Activated T-helper 1 cell treated with anti-CD3 and anti-CD28 coated beads, Interleukin-2, amount 50 U/mL, for 16 hours (primary cell): Measurements from ENCODE around the gene CLMN.

Experiments
- DNase-seq, 2 donors: peaks; one replicate each; pipeline ENCODE4 v3.0.0-alpha.2; 2020; ENCODE audit warnings: low read depth in 1 of 2, low spot score in 1 of 2

CLMN gene

GRCh38 chr14:95304342-95304741 is 15.4 kb downstream of the CLMN start:
- no peak for DNase-seq

DNA sequence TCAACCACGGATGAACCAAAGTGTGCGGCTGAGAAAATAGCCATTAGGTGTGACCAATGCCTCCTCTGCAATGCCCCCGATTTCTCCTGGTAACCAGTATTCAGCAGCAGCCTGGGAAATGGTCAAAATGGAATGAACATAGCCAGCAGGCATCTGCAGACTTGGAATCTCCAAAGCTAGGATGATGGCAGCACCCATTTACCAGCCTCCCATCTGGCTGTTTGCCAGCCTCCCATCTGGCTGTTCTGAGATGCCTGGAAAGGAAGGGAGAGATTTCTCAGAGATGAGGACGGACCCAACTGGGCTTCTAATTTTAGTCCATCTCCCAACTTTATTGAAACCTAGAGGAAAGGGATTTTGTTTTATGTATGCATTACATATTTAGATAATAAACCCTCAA is 16.2 kb downstream of the CLMN start:
- DNase-seq = no peak

GRCh38 chr14:95302667-95303506 is 16.8 kb downstream of the CLMN start:
- DNase-seq = no peak

- DNase-seq = no peak
Observed at GRCh38 chr14:95301527-95302187, 18.1 kb downstream of the CLMN start.

- no peak for DNase-seq
Observed at GRCh38 chr14:95300697-95301526, 18.8 kb downstream of the CLMN start.

- no peak for DNase-seq
Observed at GRCh38 chr14:95300002-95300696, 19.6 kb downstream of the CLMN start.

- DNase-seq = no peak
Observed at GRCh38 chr14:95299271-95299670, 20.4 kb downstream of the CLMN start.

- DNase-seq = no peak
Observed at GRCh38 chr14:95297832-95298231, 21.9 kb downstream of the CLMN start.

GRCh38 chr14:95296966-95297365 is 22.7 kb downstream of the CLMN start:
- no peak for DNase-seq

- DNase-seq = no peak
Observed at GRCh38 chr14:95295600-95296376, 23.9 kb downstream of the CLMN start.

DNA sequence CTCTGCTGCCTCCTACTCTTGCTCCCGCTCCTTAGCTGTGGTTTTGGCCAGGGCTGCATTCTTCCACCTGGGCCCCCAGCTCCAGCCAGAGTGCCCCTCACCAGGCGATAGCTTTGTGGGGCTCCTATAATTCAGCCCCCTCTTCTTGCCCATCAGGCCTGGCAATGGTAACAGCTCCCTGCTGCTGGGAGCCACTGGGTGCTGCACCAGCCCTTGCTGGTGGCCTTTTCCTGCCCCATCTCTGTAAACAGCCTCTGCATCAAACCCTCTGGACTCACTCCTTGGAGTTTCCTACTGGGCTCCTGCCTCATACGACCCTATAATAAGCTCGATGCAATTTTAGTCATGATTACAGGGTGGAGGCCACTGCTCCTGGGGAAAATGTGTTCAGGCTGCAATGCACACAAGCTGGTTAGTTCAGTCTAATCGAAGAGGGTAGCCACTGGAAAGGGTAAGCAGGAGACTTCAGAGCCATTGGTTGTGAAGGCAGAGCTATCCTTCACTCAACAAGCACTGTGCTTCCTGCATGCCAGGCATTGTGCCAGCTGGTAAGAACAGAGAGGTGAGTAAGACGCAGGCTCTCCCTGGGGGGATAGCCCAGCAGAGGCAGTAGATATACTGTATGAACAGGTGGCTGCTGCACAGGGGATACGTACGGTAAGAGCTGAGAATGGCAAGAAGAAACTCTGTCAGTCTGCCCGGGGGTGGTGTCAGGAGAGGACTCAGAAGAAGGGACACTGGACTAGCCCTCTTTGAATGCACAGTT is 24.7 kb downstream of the CLMN start:
- DNase-seq = no peak

DNA sequence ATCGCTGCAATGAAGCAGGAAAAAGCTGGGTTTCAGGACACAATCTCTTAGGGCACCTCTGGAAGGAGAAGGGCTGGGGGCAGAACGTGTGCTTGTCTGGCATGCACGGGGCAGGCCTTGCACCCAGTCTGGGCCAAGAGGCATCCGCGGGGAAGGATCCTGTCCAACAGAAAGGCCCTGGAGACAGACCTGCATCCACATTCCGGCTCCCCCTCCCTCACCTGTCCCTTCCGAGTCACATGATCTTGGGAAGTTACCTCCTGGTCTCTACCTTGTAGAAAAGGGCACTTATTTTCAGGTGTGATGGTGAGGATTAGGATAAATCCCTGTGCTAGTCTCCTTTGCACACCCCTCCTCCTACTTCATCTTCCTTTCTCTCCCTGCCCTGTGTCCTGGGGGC is 25.4 kb downstream of the CLMN start:
- DNase-seq = no peak

DNA sequence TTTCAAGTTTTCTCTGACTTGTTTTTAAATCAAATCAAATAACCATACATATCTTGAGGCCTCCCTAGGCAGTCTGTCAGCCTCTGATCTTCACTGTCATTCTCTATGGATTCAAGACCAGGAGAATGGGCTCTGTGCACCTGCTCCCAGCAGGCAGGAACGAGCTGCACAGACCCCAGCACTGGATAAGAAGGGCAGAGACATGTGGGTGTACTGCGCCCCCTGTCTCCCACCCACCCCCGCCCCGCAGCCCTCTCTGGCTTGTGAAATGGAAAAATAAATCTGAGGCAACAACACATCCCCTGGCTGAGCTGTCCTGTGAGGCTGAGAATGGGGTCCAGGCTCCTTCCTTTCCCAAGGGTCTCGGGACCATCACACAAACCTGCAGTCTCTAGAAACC is 26.3 kb downstream of the CLMN start:
- no peak for DNase-seq

DNA sequence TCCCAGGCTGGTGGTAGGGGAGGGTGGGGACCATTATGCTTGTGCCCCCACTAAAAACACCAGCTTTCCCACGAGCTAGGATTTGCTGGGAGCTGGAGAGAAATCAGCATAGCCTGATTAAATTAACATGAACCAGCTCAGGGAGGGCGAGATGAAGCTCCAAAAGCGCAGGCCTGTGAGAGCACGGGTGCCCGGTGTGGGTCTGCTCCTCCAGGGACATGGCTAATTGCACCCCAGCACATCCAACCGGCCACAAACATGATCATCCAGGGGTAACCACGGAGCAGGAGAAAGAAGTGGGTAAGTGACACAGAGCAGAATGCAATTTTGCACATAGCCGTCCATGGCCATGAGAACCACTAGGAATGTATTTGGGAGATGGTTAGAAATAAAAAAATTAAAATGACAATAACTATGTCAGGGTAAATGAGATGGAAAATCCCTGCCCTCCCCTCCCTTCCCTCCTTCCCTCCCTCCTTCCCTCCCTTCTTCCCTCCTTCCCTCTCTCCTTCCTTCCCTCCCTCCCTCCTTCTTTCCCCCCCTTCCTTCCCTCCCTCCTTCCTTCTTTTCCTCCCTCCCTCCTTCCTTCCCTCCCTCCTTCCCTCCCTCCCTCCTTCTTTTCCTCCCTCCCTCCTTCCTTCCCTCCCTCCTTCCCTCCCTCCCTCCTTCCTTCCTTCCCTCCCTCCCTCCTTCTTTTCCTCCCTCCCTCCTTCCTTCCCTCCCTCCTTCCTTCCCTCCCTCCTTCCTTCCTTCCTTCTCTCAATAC is 26.9 kb downstream of the CLMN start:
- DNase-seq = no peak

DNA sequence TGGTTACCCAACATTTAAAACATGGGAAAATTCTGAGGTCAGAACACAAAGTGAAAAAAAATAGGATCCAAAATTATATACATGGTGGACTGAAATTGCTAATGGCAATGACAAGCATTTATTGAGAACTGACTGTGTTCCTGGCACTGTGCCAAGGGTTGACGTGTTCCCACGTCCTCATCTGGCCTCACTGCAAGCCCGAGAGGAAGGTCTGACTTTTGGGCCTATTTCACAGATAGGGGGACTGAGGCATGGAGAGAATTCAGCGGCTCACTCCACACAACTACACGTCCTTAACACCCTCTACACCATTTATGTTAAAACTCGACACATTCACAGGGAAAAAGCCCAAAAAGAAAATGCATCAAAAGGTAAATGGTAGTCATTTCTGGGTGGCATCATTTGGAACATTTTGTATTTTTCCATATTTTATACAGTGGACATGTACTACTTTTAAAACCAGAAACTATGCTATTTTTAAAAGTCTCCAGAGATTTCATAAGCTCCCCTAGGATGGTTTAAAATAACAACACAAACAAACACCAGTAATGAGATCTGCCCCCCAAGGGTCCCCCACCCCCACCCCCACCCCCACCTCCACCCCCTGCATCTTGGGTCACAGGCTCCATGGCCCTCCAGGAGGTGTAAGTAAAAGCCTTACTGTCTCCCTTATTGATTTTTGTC is 27.7 kb downstream of the CLMN start:
- no peak for DNase-seq

- DNase-seq = no peak
Observed at GRCh38 chr14:95290871-95291431, 28.8 kb downstream of the CLMN start.

DNA sequence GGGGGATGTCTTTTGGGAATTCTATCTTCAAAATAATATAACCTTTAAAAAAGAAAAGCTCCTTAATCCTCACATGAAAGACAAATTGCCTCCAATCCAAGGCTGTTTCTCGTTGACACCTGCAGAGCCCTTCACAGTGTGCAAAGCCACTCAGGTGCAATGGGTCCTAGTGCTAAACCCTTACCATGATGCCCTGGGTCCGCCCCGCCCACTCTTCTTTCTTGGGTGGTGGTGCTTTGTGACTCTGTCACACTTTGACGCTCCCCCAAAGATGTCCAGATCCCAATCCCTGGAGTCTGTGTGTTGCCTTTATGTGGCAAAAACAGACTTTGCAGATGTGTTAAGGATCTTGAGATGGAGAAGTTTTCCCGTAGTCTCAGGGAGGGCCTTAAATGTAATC is 29.7 kb downstream of the CLMN start:
- no peak for DNase-seq
